Activated CD8-positive, alpha-beta memory T cell treated with anti-CD3 and anti-CD28 coated beads, Interleukin-2, amount 50 U/mL, for 1 hour (primary cell): ENCODE data around the gene TMEM248.
A peak's percentile ranks its signal among the peaks of the same experiment; 100 is the strongest.
"Not testable (repeated sequence)": the region's sequence is repeated elsewhere in the genome, so short reads cannot be mapped to it uniquely, and the experiment has no call there.

Experiments
- DNase-seq: peaks from one replicate; pipeline ENCODE4 v3.0.0-alpha.2; 2020; ENCODE audit errors: extremely low read depth

Gene TMEM248, protein sequence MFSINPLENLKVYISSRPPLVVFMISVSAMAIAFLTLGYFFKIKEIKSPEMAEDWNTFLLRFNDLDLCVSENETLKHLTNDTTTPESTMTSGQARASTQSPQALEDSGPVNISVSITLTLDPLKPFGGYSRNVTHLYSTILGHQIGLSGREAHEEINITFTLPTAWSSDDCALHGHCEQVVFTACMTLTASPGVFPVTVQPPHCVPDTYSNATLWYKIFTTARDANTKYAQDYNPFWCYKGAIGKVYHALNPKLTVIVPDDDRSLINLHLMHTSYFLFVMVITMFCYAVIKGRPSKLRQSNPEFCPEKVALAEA

DNA sequence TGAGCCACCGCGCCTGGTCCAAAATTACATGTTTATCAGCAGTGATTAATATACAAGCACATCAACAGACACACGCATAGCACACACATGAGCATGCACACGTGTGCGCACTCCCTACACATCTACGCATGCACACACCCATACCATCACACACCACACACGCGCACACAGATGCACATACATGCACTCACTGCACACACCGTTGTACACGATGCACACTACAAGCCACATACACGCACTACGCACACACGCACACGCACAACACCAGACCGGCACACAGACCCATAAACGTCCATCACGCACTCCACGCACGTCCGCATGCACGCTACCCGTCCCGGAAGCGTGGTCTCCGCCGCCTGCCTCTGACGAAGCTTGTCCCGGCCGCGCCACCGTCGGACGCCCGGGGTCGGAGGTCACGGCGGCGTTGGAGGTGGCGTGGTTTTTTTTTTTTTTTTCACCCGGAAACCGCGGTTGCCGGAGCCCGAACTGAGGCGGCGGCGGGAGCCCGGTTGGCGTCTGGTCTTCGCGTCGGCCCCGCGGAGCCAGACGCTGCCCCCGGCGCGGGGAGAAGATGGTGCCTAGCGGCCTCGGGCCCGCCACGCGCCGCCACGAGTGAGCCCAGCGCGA lies at the start of gene TMEM248:
Gene TMEM248 (plus strand): TSS at position 457 of the 627 bp plus-strand sequence. CDS start 20,641 bp downstream, outside the sequence.
- DNase-seq = peak; percentile 60

DNA sequence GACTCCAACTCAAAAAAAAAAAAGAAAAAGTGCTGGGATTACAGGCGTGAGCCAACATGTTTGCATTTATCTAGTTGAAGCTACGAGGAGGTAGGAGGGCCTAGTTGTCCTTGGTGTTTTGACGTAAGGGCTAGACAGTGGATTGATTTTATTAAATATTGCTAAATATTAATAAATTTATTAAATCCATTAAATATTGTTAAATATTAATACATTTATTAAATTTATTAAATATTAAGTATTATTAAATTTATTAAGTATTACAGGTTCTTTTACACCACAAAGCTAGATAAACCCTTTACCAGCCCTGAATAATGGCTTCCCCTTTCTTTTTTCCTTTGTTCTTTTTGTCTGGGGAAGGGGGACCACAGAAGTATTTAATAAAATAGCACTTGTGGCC lies 47.5 kb upstream of the TMEM248 start:
- no peak for DNase-seq

DNA sequence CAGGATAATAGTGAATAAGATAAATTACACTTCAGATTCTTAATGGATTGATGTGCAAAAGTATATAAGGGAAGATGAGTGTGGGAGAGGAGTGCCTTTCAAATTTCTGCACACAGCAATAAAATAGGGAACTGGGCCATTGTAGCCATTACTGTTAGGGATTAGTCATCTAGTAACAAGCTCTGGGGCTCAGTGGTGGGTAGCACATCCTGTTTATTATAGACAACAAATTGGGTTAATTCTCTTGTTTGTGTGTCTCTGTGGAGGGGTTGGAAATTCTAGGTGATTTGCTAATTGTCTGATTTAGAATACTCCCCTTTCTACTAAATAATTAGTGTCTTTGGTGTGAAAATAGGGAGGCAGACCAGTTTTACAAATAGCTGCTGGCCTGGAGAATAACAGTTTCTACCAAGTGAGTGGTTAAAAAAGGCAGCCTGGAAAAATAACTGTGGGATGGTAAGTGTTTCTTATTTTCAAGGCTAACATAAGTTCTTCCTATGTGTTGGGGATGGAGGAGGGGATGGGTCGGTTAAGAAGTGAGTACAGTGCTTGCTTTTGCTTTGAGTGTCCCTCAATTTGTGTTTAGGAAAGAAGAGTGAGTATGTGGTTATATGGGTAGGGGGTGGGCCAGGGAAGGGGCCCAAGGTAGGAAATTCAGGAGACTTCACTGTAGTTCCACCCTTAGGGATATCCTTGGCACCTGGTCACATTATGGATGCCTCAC lies 43.3 kb upstream of the TMEM248 start:
- no peak for DNase-seq

DNA sequence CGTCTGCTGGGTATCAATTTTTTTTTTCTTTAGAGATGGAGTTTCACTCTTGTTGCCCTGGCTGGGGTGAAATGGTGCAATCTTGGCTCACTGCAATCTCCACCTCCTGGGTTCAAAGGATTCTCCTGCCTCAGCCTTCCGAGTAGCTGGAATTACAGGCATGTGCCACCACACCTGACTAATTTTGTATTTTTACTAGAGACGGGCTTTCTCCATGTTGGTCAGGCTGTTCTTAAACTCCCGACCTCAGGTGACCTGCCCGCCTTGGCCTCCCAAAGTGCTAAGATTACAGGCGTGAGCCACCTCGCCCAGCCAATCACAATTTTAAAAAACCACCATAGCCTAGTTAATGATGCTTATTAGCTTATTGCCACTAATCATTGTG lies 42.7 kb upstream of the TMEM248 start:
- DNase-seq = not testable (repeated sequence)

DNA sequence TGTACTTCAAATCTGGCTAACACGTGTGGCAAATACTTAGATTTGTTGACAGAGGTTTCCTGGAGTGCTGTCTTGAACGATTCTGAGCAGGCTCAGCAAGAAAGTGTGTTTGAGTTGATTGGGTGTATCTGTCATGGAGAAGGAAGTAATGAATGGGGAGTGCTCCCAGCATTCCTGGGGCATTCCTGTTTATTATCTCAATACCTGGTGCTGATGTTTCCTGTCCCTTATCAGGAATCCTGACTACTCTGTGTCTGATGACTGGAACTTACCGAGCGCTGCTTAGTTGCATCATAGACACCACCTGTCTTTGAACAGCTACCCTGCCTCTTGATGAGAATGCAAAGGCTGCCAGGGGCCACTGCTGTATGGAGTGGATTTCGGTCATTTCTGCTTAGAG lies 41.0 kb upstream of the TMEM248 start:
- DNase-seq = no peak

DNA sequence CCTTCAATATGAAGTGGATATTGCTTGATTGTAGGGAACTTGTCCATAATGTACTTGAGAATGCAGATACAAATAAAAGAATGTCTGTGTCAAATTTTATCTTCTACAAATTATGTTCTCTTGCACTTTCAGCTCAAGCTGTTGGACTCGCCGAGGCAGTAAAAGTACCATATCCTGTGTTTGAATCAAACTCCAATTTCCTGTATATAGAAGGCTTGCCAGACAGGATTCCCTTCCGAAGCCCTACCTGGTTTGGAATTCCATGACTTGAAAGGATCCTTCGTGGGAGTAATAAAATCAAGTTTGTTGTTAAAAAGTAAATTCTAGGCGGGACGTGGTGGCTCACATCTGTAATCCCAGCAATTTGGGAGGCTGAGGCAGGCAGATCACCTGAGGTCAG lies 40.4 kb upstream of the TMEM248 start:
- DNase-seq = not testable (repeated sequence)

DNA sequence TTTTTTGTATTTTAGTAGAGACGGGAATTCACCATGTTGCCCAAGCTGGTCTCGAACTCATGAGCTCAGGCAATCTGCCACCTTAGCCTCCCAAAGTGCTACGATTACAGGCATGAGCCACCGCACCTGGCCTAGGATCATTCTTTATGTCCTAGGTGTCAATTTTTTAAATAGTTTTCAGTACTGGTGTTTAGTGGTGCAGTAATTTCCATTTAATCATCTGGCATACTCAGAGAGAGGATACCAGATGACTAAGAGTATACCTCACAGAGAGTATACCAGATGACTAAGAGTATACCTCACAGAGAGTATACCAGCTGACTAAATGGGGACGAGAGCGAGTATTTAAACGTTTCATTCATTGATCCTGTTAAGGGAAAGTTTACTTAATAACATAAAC lies 37.3 kb upstream of the TMEM248 start:
- no peak for DNase-seq

DNA sequence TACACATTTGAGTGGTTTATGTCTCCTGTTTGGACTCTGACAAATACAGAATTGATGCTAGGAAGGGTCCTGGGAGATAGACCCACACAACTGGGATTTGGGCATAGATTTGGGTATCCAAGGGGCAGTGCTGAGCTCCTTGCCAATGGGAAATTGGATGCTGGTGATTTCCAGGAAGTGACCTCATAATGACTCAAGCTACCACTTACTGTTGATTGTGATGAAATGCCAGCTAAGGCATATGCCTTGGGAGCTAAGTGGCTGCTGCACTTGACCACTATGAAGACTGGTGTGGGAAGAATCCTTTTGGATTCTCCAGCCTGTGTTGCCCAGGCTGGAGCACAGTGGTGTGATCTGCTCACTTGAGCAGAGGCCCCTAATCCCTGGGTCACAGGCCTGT lies 36.5 kb upstream of the TMEM248 start:
- not testable (repeated sequence) for DNase-seq

DNA sequence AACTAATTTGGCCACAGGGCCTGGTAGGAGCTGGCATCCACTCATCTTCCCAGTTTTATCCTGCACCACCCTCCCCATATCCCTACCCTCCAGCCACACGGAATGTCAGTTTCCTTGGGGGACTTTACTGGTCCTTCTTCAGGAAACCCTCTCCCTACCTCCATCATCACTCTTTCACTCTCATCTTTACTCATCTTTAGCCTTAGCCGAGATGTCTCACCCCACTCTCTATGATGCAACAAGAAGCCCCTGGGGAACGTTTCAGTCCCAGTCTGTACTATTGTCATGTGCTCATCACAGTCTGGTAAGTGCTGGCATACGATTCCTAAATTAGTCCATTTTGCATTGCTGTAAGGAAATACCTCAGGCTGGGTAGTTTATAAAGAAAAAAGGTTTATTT lies 34.9 kb upstream of the TMEM248 start:
- no peak for DNase-seq

DNA sequence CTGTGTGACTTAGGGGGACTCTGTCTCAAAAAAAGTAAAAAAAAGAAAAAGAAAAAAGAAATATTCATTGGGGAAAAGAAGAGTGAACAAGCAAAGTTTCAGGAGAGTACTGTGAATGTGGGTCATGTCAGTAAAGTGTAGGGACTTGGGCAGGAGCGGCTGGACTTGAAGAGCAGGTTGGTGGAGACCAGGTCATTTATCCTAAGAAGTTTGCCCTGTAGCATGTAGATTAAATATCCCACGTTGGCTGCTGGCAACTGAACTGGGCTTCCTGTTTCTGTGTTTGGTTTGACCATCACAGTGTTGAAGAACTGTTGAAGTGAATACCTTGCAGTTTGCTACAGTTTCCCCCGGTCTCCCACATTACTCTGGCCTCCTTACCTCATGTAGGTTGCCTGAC lies 32.8 kb upstream of the TMEM248 start:
- DNase-seq = not testable (repeated sequence)

DNA sequence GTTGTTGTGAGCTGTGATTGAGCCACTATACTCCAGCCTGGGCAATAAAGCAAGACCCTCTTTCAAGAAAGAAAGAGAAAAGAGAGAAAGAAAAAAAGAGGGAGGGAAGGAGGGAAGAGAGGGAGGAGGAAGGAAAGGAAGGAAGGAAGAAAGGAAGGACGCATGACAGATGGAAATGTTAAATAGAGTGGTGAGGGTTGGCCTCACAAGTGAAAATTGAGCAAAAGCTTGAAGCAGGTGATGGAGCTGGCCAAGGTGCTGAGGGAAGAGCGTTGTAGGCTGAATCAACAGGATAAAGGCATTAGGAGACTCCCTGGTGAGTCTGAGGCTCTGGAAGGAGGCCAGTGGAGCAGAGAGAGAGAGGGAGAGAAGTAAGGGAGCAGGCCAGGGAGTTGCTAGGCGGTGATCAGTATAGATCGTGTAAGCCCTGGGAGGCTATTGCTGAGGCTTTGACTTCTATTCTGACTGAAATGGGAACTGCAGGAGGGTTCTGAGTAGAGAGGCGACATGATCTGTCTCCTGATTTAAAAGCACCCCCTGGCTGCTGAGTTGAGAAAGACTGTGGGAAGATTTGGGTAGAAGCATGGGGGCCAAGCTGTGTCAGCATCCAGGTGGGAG lies 26.5 kb upstream of the TMEM248 start:
- no peak for DNase-seq

DNA sequence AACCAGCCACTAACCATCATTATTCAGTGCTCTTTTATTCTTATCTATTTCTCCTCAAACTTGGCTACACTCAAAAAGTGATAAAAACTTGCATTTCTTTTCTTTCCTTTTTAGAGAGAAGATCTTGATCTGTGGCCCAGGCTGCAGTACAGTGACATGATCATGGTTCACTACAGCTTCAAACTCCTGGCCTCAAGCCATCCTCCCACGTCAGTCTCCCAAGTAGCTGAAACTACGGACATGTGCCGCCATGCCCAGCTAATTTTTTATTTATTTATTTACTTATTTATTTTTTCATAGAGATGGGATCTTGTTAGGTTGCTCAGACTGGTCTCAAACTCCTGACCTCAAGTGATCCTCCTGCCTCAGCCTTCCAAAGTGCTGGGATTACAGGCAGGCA lies 24.6 kb upstream of the TMEM248 start:
- DNase-seq = no peak

DNA sequence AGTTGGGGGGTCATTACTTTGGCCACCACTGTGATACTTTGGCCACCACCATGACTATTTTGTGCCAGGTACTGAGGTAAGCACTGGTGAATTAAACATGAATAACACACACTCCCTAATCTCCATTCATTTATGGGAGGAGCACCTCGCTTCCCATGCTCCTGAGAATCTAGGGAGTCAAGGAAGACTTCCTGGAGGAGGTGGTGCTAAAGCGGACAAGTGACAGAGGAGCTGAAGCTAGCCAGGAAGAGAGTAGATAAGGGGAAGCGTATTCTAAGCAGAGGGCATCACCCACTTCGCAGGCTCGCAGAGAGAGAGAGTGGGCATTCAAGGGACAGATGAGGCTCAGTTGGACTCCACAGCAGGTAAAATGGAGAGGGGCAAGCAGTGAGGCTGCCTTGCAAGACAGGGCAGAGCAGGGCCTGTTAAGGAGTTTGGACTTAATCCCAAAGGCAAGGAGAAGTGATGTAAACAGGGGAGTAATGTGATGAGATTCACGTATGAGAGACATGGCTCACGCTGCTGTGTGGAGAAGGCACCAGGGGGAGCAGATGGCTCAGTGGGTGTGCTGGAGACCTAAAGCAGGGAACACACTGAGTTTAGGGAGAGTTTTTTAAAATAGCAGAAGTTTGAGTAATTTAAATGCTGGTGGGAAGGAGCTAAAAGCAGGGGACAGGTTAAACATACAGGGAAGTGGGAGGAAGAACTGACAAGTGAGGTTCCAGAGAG lies 21.3 kb upstream of the TMEM248 start:
- DNase-seq = no peak

DNA sequence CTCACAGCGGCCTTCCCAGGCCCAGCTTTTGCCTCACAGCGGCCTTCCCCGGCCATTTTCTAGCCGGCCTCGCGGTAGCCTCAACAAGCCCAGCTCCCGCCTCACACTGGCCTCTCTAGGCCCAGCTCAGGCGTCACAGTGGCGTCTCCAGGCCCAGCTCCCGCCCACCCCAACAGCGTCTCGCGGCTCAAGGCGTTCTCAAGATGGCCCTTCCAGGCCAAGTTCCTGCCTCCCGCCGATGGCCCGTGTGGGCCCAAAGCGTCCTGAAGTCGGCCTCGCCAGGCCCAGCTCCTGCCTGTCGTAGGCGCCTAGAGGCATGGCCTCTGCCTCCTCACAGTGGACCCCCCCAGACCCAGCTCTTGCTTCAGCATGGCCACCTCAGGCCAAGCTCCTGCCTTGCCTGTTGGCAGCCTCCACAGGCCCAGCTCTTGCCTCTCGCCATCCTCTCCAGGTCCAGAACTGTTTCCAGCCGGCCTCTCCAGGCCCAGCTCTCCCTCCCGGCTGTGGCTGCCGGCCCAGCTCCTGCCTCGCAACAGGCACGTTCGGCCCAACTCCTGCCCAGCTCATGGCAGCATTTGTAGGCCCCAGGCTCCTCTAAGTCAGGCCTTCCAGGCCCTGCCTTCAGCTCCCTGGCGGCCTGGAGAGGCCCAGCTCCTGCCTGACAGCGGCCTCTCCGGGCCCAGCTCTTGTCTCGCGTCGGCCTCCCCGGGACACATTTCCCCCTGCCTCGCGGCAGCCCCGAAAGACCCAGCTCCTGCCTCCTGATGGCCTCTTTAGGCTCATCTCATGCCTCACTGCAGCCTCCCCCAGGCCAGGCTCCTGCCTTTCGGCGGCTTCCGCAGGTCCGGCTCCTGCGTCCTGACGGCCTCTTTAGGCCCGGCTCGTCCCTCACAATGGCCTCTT lies 18.8 kb upstream of the TMEM248 start:
- no peak for DNase-seq

DNA sequence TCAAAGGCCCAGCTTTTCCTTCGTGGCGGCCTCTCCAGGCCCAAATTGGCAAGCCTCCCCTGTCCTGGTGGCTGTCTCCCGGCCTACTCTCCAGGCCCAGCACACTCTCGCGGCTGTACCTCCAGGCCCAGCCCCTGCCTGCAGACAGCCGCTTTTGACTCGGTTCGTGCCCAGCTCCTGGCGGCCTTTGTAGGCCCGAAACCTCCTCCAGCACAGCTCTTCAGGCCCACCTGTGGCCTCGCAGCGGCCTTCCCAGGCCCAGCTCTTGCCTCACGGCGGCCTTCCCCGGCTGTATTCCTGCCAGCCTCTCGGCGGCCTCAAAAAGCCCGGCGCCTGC lies 18.2 kb upstream of the TMEM248 start:
- no peak for DNase-seq

DNA sequence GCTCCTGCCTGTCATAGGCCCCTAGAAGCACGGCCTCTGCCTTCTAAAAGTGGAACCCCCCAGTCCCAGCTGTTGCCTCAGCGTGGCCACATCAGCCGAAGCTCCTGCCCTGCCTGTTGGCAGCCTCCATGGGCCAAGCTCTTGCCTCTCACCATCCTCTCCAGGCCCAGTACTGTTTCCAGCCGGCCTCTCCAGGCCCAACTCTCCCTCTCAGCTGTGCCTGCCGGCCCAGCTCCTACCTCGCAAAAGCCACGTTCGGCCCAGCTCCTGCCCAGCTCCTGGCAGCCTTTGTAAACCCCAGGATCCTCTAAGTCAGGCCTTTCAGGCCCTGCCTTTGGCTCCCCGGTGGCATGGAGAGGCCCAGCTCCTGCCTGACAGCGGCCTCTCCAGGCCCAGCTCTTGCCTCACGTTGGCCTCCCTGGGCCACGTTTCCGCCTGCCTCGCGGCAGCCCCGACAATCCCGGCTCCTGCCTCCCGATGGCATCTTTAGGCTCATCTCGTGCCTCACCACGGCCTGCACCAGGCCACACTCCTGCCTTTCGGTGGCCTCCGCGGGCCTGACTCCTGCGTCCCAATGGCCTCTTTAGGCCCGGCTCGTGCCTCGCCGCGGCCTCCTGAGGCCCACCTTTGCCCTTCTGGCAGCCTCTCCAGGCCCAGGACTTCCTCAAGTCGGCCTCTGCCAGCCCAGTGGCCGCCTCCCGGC lies 17.5 kb upstream of the TMEM248 start:
- no peak for DNase-seq

DNA sequence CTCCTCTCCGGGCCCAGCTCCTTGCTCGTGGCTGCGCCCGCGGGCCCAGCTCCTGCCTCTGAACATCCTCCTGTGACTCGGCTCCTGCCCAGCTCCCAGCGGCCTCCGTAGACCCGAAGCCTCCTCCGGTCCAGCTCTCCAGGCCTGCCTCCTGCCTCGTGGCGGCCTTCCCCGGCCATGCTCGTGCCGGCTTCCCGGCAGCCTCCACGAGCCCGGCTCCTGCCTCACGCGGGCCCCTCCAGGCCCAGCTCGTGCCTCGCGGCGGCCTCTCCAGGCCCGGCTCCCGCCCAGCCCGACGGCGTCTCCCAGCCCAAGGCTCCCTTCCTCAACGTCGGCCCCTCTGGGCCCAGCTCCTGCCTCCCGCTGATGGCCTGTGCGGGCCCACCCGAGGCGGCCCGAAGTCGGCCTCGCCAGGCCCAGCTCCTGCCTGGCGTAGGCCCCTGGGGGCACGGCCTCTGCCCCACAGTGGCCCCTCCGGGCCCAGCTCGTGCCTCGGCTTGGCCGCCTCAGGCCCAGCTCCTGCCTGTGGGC lies 16.9 kb upstream of the TMEM248 start:
- no peak for DNase-seq

DNA sequence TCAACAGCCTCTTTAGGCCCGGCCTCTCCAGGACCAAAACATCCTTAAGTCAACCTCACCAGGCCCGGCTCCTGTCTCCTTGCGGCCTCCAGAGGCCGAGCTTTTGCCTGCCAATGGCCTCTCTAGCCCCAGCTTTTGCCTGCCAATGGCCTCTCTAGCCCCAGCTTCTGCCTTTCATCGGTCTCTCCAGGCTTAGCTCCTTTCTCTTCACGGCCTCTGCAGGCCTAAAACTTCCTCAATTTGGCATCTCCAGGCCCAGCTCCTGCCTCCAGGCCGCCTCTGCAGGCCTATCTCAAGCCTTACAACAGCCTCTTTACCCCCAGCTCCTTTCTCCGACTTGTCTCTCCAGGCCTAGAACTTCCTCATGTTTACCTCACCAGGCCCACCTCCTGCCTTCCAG lies 15.7 kb upstream of the TMEM248 start:
- DNase-seq = no peak

DNA sequence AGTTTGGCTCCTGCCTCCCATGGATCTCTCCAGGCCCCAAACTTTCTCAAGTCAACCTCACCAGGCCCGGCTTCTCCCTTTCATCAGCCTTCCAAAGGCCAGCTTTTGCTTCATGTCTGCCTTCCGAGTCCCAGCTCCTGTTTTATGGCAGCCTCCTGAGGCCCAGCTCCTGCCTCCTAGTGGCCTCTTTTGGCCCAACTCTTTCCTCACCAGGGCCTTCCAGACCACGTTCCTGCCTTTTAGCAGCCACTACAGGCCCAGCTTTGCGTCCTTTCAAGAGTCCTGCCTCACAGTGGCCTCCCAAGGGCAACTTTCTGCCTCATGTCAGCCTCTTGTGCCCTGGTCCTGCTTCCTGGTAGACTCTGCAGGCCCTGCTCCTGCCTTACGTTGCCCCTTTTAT lies 15.3 kb upstream of the TMEM248 start:
- DNase-seq = no peak

DNA sequence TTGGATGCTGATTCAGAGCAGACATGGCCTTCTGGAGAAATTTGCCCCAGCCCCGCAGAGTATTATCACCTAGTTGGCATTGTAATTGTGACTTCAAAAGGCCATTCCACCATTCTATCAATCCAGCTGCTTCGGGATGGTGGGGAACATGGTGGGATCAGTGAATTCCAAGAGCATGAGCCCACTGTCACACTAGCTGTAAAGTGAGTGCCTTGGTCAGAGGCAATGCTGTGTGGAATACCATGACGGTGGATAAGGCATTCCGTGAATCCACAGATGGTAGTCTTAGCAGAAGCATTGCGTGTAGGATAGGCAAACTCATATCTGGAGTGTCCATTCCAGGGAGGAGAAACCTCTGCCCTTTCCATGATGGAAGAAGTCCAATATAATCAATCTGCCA lies 13.3 kb upstream of the TMEM248 start:
- no peak for DNase-seq
